MM.1S (cell line): ENCODE results near the gene PSENEN.

Source experiments
- CTCF ChIP-seq: fragments of 300-600 bp; sonication (generic); IDR thresholded peaks from 2 replicates; pipeline ENCODE4 v1.5.1; 2016; ENCODE audit warnings: antibody characterized with exemption, low read length, mixed read lengths
- EZH2 ChIP-seq: fragments of 300-600 bp; sonication (generic); optimal IDR thresholded peaks from 2 replicates; pipeline ENCODE3; 2017; ENCODE audit warnings: low read depth, mild to moderate bottlenecking, antibody characterized with exemption, low read length, mixed read lengths
- EZH2phosphoT487 ChIP-seq: fragments of 300-600 bp; sonication (generic); IDR thresholded peaks from 2 replicates; pipeline ENCODE4 v1.6.1; 2018; ENCODE audit warnings: antibody characterized with exemption, low read length

DNA sequence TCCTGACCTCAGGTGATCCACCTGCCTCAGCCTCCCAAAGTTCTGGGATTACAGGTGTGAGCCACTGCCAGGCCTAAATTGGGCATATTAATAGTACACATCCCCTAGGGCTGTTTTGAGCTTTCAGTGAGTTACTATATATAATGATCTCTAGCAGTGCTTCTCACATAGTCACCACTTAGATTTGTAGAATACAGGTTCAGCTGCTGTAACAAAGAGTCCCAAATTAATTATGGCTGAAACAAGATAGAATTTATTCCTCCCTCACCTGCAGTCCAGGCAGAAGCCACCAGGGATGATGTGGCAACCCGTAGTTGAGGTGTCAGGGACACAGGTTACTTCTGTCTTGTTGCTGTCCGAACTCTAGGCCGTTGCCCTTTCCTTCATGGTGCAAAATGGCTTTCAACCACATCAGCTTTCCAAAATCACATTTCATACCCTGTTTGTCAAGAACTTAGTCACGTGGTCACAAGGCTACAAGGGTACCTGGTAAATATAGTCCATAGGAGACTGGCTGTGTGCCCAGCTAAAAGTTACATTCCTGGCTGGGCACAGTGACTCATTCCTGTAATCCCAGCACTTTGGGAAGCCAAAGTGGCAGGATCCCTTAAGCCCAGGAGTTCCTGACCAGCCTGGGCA is 15.4 kb downstream of the PSENEN start:
- TF ChIP-seq EZH2 (no peak), CTCF (no peak), EZH2phosphoT487 (no peak)
